RWPE2 (cell line): ENCODE data around the gene PTPRN2.

ENCODE experiments used
- ATAC-seq: fragments of 200-7000 bp; cut with Tn5 transposase; 3 replicates; pipeline ENCODE4 v1.9.1; 2021; ENCODE audit warnings: low read depth
- DNase-seq: peaks from one replicate; pipeline ENCODE4 v3.0.0-alpha.2; 2020; ENCODE audit warnings: low spot score
- H3K27ac ChIP-seq: fragments of 450-650 bp; 2 replicates; pipeline ENCODE4 v1.5.1; 2017; ENCODE audit warnings: mild to moderate bottlenecking; ENCODE audit not compliant: poor library complexity, severe bottlenecking
- H3K27me3 ChIP-seq: fragments of 250-450 bp; sonication (Bioruptor Pico); 2 replicates; pipeline ENCODE4 v1.5.1; 2021; ENCODE audit warnings: mild to moderate bottlenecking, moderate library complexity; ENCODE audit not compliant: insufficient read depth, poor library complexity, severe bottlenecking
- H3K36me3 ChIP-seq: fragments of 250-450 bp; sonication (Bioruptor Pico); 2 replicates; pipeline ENCODE4 v1.5.1; 2020; ENCODE audit warnings: low read depth, mild to moderate bottlenecking, moderate library complexity
- H3K4me1 ChIP-seq: fragments of 250-450 bp; sonication (Bioruptor Pico); 2 replicates; pipeline ENCODE4 v1.5.1; 2021; ENCODE audit warnings: mild to moderate bottlenecking, moderate library complexity; ENCODE audit not compliant: insufficient read depth, poor library complexity, severe bottlenecking
- H3K4me3 ChIP-seq: fragments of 250-450 bp; sonication (Bioruptor Pico); 2 replicates; pipeline ENCODE4 v1.5.1; 2021; ENCODE audit warnings: mild to moderate bottlenecking, moderate library complexity; ENCODE audit not compliant: severe bottlenecking
- H3K9me3 ChIP-seq: fragments of 250-450 bp; sonication (Bioruptor Pico); 2 replicates; pipeline ENCODE4 v1.5.1; 2021; ENCODE audit warnings: mild to moderate bottlenecking, moderate library complexity; ENCODE audit not compliant: severe bottlenecking
- CTCF ChIP-seq: fragments of 450-650 bp; IDR thresholded peaks from one replicate; pipeline ENCODE4 v1.5.1; 2017; ENCODE audit warnings: mild to moderate bottlenecking, moderate library complexity; ENCODE audit not compliant: poor library complexity, severe bottlenecking

Gene PTPRN2

GRCh38 chr7:157579425-157579824 is 1008.2 kb downstream of the PTPRN2 start:
- no peak for TF ChIP-seq CTCF
- Histone ChIP-seq H3K27ac (no peak overlapping the region), H3K4me1 (no peaks in the 10 kb centered on the region), H3K4me3 (no peak overlapping the region), H3K36me3 (no peaks in the 10 kb centered on the region), H3K27me3 (peaks cover 27% of the 10 kb centered on the region), H3K9me3 (no peaks in the 10 kb centered on the region)
- no peak for ATAC-seq
- no peak for DNase-seq

- H3K27ac ChIP-seq = no peak overlapping the region
- DNase-seq = no peak
- H3K36me3 ChIP-seq = no peaks in the 10 kb centered on the region
- ATAC-seq = no peak
- H3K4me3 ChIP-seq = no peak overlapping the region
- H3K4me1 ChIP-seq = no peaks in the 10 kb centered on the region
- H3K27me3 ChIP-seq = peaks cover 22% of the 10 kb centered on the region
- no peak for TF ChIP-seq CTCF
- H3K9me3 ChIP-seq = no peaks in the 10 kb centered on the region
These were observed 1009.8 kb downstream of the PTPRN2 start for GRCh38 chr7:157577796-157578339.

GRCh38 chr7:157577061-157577460 is 1010.6 kb downstream of the PTPRN2 start:
- TF ChIP-seq CTCF = no peak
- no peak for ATAC-seq
- Histone ChIP-seq H3K27me3 (peaks cover 22% of the 10 kb centered on the region), H3K27ac (no peak overlapping the region), H3K9me3 (no peaks in the 10 kb centered on the region), H3K4me1 (no peaks in the 10 kb centered on the region), H3K4me3 (no peak overlapping the region), H3K36me3 (no peaks in the 10 kb centered on the region)
- no peak for DNase-seq

DNA sequence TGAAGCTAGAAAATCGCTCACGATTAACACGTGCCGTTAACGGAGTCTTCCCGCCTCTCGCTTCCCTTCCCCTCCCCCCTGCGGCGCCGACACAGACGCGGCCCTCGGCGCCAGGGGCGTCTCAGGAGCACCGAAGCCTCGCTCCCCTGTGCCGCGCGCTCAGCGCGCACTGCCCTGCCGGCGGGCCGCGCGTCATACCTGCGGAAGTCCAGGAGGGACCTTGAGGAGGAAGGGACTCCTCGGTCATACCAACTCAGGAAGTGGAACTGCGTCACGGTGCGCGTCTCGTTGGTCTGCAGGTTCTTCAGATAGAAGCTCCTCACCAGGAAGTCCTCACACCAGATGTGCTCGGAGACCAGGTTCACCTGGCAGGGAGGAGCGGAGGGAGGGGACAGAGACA is 1011.2 kb downstream of the PTPRN2 start:
- Histone ChIP-seq H3K4me3 (no peak overlapping the region), H3K27me3 (peaks cover 18% of the 10 kb centered on the region), H3K27ac (no peak overlapping the region), H3K9me3 (no peaks in the 10 kb centered on the region), H3K4me1 (no peaks in the 10 kb centered on the region), H3K36me3 (no peaks in the 10 kb centered on the region)
- TF ChIP-seq CTCF = no peak
- ATAC-seq (no peak), DNase-seq (no peak)

DNA sequence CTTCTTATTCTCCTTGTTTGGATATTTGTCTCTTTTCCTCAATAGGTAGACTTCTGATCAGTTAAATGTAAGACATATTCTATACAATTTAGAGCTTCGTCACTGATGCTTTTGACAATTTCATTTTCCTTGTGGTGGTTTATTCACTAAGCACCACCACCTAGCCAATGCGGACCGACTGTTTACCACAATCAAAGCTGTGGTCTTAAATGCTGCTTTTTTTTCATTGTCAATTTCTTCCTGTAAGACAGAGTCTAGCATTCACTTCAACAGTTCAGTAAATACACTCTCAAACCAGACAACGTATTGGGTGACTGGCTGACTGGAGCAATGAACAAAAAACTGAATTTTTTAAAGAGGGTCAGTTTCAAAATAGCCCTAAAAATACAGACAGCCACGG is 1011.8 kb downstream of the PTPRN2 start:
- no peak for TF ChIP-seq CTCF
- Histone ChIP-seq H3K4me3 (no peak overlapping the region), H3K9me3 (no peaks in the 10 kb centered on the region), H3K4me1 (no peaks in the 10 kb centered on the region), H3K27ac (no peak overlapping the region), H3K27me3 (peaks cover 16% of the 10 kb centered on the region), H3K36me3 (no peaks in the 10 kb centered on the region)
- no peak for ATAC-seq
- DNase-seq = no peak
